ENCODE data around the gene ATP9B. TPM values are rescaled to one million over a fixed set of nuclear protein-coding genes. Genes with fewer than 3 reads are reported as not detected.

The ATP9B gene
- total RNA-seq, 1 experiment from 2014 or later: 11.7 TPM

DNA sequence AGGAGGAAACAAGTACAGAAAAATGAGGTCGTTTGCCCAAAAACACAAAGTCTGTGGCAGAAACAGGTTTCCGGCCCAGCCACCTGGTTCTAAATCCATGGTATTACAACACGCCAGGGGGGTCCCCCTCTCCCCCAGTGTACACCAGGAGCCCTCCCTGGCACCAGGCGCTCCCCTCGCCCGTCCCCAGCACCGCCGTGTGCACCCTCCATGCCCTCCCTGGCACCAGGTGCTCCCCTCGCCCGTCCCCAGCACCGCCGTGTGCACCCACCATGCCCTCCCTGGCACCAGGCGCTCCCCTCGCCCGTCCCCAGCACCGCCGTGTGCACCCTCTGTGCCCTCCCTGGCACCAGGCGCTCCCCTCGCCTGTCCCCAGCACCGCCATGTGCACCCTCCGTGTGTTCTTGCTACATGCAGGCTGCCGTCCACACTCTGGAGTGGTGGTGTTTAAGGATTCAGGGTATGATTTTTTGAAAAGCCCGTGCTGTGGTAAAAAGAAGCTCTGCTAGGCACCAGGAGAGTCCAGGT, 266.7 kb downstream of the ATP9B start:
- no peak for DNase-seq
- H3K27me3 ChIP-seq: no peaks in the 10 kb centered on the region
- no peak overlapping the region for H3K4me3 ChIP-seq
- H3K9me3 ChIP-seq: no peaks in the 10 kb centered on the region
- no peaks in the 10 kb centered on the region for H3K36me3 ChIP-seq

DNA sequence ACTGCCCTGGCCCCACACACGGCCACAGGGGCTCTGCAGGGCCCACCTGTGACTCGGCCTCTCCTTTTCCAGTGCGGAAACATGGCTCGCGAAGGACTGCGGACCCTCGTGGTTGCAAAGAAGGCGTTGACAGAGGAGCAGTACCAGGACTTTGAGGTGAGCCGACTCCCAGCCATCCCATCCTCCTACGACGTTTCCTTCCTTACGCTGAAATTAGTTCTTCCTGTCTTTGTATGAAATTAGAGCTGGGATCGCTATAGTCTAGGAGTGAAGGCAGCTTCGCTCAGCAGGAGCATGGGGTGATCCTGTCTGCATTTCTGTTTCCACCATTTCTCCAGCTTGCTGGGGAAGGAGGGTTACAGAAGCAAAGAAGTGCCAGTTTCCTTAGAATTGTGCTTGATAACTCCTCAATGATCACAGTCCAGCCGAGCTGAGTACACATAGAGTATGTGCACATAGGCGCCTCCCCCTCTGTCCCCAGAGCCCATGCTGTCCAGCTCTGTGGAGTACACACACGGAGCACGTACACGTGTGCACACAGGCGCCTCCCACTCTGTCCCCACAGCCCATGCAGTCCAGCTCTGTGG, 267.5 kb downstream of the ATP9B start:
- no peaks in the 10 kb centered on the region for H3K27me3 ChIP-seq
- DNase-seq: no peak
- H3K4me3 ChIP-seq: no peak overlapping the region
- H3K9me3 ChIP-seq: no peaks in the 10 kb centered on the region
- H3K36me3 ChIP-seq: no peaks in the 10 kb centered on the region

DNA sequence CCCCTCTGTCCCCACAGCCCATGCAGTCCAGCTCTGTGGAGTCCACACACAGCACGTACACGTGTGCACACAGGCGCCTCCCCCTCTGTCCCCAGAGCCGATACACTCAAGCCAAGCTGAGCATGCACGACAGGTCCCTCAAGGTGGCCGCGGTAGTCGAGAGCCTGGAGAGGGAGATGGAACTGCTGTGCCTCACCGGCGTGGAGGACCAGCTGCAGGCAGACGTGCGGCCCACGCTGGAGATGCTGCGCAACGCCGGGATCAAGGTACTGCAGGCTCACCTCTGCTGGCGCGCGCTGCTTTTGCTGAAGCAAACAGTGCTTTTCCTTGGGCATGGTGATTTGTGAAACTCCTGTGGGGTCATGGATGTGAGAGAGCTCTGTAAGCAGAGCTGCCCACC, 268.0 kb downstream of the ATP9B start:
- no peak for DNase-seq
- H3K4me3 ChIP-seq: no peak overlapping the region
- no peaks in the 10 kb centered on the region for H3K9me3 ChIP-seq
- H3K27me3 ChIP-seq: no peaks in the 10 kb centered on the region
- H3K36me3 ChIP-seq: no peaks in the 10 kb centered on the region

DNA sequence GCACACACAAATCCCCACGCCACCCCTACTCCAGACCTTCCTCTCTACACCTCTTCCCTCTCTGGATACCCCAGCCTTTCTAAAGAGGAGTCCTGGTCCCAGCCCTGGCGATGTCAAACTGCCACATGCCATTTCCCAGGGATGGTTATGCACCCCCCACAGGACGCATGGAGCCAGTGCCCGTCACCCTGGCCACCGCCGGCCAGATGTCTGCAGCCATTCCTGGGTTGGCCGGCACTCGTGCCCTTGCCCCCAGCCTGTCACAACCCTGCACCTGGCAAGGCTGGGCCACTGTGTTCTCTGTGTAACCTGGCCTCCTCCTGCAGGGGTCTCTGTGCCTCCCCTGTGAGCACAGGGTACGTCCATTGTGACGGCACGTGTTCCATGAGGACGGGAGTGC, 268.4 kb downstream of the ATP9B start:
- no peak for DNase-seq
- H3K27me3 ChIP-seq: no peaks in the 10 kb centered on the region
- H3K36me3 ChIP-seq: no peaks in the 10 kb centered on the region
- H3K4me3 ChIP-seq: no peak overlapping the region
- H3K9me3 ChIP-seq: no peaks in the 10 kb centered on the region

DNA sequence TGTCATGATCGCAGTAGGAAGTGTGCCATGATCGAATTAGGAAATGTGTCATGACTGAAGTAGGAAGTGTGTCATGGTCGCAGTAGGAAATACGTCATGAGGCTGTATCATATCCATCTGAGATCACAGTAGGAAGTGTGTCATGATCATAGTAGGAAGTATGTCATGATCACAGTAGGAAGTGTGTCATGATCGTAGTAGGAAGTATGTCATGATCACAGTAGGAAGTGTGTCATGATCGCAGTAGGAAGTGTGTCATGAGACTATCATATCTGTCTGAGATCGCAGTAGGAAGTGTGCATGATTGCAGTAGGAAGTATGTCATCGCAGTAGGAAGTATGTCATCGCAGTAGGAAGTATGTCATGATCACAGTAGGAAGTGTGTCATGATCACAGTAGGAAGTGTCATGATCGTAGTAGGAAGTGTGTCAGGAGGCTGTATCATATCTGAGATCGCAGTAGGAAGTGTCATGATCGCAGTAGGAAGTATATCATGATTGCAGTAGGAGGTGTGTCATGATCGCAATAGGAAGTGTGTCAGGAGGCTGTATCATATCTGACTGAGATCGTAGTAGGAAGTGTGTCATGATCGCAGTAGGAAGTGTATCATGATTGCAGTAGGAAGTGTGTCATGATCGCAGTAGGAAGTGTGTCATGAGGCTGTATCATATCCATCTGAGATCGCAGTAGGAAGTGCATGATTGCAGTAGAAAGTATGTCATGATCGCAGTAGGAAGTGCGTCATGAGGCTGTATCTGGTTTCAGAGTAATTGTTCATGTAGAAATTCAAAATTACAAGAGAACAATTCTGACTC, 270.1 kb downstream of the ATP9B start:
- H3K36me3 ChIP-seq: no peaks in the 10 kb centered on the region
- no peak overlapping the region for H3K4me3 ChIP-seq
- no peaks in the 10 kb centered on the region for H3K9me3 ChIP-seq

DNA sequence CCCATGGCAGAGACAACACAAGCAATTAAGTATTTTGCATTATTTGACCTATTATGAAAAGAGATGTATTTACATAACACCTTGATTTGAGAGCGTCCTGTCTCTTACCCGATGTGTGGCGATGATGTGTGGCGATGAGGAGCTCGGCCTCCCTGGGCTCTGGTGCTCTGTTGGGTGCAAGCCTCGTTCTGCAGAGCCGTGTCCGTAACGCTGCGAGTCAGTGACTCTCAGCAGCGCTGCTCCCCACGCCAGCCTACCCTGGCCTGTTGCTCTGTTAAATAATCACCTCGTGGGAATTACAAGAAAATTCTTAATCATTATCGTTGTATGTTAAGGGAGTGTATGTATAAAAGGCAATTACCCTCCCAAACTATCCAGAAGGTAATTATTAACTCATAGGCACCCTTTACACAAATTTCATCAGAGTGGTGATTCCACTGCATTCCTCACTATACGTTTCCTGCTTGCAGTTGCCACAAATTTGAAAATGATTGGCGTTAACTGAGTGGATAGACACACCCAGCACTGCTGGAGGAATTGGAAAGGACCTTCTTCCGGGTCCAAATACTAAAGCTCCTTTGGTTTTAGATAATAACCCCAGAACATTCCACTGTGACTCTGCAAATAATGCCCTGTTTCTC, 274.5 kb downstream of the ATP9B start:
- Histone ChIP-seq H3K36me3 (peaks cover 2% of the 10 kb centered on the region; the same call in 1 of the 2 replicates), H3K4me3 (no peak overlapping the region), H3K27me3 (no peaks in the 10 kb centered on the region), H3K9me3 (no peaks in the 10 kb centered on the region)
- no peak for DNase-seq

More for the DNA sequence above, 270.1 kb downstream of the ATP9B start:
- DNase-seq: no peak
- H3K27me3 ChIP-seq: no peaks in the 10 kb centered on the region

DNA sequence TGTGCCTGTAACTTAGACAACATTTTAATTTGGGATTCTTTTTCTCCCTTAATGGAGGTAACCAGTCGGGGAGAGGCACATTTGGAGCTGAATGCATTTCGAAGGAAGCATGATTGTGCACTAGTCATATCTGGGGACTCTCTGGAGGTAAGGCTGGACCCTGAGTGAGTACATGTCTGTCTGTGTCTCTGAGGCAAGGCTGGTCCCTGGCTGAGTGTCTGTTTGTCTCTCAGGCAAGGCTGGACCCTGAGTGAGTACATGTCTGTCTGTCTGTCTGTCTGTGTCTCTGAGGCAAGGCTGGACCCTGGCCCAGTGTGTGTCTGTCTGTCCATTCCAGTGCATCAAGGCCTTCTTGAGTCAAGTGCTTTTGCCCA, 275.0 kb downstream of the ATP9B start:
- peaks cover 2% of the 10 kb centered on the region; the same call in 1 of the 2 replicates for H3K36me3 ChIP-seq
- H3K4me3 ChIP-seq: no peak overlapping the region
- no peaks in the 10 kb centered on the region for H3K27me3 ChIP-seq
- DNase-seq: no peak
- no peaks in the 10 kb centered on the region for H3K9me3 ChIP-seq

DNA sequence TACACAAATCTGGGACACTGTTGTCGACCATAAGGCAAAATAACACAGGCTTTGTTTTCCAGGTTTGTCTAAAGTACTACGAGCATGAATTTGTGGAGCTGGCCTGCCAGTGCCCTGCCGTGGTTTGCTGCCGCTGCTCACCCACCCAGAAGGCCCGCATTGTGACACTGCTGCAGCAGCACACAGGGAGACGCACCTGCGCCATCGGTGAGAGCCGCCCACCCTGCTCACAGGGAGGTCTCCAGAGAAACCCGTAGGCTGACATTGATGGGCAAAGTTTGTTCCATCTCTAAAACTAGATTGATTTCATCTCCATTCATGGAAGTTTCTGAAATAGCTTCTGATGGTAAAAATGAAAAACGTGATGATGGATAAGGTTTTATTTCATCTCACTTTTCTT, 276.2 kb downstream of the ATP9B start:
- Histone ChIP-seq H3K36me3 (peaks cover 2% of the 10 kb centered on the region; the same call in 1 of the 2 replicates), H3K9me3 (no peaks in the 10 kb centered on the region)
- no peak for DNase-seq

DNA sequence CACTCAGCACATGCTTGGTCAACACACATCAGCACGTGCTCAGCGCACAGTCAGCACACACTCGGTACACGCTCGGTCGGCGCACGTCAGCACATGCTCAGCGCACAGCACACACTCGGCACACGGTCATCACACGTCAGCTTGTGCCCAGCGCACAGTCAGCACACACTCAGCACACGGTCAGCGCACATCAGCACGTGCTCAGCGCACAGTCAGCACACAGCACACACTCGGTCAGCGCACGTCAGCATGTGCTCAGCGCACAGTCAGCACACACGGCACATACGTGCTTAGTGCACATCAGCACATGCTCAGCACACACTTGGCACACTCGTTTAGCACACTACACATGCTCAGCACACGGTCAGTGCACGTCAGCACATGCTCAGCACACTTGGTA, 276.8 kb downstream of the ATP9B start:
- Histone ChIP-seq H3K36me3 (peaks cover 2% of the 10 kb centered on the region; the same call in 1 of the 2 replicates), H3K27me3 (no peaks in the 10 kb centered on the region), H3K9me3 (no peaks in the 10 kb centered on the region), H3K4me3 (no peak overlapping the region)
- DNase-seq: no peak

More for the DNA sequence above, 276.2 kb downstream of the ATP9B start:
- Histone ChIP-seq H3K27me3 (no peaks in the 10 kb centered on the region), H3K4me3 (no peak overlapping the region)

DNA sequence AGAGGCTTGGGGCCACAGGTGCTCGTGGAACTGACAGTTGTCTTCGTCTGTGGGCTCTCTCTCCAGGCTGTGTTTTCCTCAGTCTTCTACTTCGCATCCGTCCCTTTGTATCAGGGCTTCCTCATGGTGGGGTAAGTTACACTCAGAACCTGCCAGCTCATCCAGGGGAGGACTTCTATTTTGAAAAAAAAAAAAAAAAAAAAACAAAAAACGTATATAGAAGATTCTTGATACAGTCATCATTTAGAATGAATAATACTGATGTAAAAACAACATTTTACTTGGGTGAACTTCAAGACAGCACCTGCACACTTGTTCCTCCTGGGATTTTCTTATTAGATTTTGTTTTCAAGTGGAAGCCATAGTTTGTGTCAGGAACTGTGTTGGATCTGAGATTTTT, 278.9 kb downstream of the ATP9B start:
- Histone ChIP-seq H3K36me3 (peaks cover 2% of the 10 kb centered on the region; the same call in 1 of the 2 replicates), H3K27me3 (no peaks in the 10 kb centered on the region), H3K4me3 (no peak overlapping the region), H3K9me3 (no peaks in the 10 kb centered on the region)
- DNase-seq: no peak

DNA sequence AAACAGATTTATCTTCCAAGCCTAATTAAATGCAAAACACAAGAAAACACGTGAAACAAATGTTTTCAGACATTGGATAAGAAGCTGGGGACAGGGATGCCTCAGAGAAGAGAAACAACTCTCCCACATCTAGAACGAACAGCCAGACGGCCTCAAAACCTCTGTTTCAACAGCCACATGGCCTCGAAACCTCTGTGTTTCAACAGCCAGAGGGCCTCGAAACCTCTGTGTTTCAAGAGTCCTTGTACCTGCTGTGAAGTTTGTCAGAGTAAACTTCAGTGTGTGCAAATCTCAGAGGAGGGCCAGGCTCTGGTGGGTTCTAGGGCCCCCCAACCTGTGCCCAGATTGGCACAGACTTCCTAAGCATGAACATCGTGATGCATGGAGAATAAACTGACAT, 283.2 kb downstream of the ATP9B start:
- no peaks in the 10 kb centered on the region for H3K9me3 ChIP-seq
- no peaks in the 10 kb centered on the region for H3K36me3 ChIP-seq
- DNase-seq: no peak
- no peaks in the 10 kb centered on the region for H3K27me3 ChIP-seq
- H3K4me3 ChIP-seq: no peak overlapping the region

DNA sequence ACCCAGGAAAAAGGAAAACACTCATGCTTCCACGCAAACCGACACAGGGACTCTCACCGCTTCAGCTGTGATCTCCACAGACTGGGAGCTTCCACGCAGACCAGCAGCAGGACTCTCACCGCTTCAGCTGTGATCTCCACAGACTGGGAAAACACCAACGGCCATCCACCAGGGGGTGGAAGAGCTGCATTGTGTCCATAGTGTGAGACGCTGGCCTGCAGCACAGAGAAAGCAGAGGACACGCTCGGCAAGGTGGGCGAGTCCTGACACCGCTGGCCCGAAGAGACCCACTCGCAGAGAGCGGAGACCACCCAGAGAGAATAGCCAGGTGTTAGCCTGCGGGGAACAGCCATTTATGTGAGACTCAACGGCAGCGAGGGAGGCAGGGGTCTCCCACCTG, 284.1 kb downstream of the ATP9B start:
- H3K36me3 ChIP-seq: no peaks in the 10 kb centered on the region
- H3K9me3 ChIP-seq: no peaks in the 10 kb centered on the region
- DNase-seq: no peak
- H3K27me3 ChIP-seq: no peaks in the 10 kb centered on the region
- H3K4me3 ChIP-seq: no peak overlapping the region

DNA sequence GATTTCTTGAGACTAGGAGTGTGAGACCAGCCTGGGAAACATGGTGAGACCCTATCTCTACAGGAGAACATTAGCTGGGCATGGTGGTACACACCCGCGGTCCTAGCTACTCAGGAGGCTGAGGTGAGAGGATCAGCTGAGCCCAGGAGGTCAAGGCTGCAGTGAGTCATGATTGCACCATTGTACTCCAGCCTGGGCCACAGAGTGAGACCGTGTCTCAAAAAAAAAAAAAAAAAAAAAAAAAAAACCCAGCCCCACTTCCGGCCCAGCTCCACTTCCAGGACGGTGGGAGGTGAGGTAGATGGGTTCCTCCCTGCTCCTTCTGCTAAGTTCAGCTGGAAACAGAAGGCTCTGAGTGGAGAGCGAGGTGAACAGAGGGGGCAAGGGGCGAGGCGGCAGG, 285.2 kb downstream of the ATP9B start:
- H3K27me3 ChIP-seq: no peaks in the 10 kb centered on the region
- no peak overlapping the region for H3K4me3 ChIP-seq
- no peaks in the 10 kb centered on the region for H3K36me3 ChIP-seq
- no peaks in the 10 kb centered on the region for H3K9me3 ChIP-seq
- no peak for DNase-seq

DNA sequence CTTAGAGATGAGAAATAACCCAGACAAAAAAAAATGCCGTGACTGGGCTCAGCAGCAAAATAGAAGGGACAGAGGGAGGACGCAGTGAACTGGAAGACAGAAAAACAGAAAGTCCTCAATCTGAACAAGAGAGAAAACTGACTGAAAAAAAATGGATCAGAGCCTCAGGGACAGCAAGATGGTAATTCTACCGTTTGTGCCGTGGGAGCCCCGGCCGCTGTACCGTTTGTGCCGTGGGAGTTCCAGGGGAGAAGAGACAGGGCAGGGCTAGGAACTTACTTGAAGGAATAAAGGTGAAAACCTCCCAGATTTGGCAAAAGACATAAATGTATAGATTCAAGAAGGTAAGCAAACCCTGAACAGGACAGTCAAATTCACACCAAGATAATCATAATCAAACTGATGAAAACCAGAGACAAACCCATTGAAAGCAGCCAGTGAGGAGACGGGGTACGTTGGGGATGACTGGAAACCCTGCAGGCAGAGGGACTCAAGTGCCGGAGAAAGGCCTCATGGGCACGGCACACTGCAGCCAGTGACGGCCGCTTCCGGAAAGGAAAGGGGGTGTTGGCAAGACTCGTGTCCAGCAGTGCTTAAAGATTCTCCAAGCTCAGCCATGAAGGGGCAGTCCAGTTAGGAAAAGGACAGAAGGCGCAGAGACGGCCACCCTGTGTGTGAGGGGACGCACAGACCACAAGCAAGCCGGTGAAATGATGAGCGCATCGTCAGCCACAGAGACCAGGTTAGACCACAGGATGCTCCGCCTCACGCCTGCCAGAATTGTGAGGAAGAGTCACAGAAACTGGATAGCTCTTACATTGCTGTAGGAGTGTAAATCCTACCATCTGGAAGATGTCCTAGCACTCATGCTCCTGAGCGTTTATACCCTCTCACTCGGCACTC, 286.5 kb downstream of the ATP9B start:
- no peaks in the 10 kb centered on the region for H3K36me3 ChIP-seq

DNA sequence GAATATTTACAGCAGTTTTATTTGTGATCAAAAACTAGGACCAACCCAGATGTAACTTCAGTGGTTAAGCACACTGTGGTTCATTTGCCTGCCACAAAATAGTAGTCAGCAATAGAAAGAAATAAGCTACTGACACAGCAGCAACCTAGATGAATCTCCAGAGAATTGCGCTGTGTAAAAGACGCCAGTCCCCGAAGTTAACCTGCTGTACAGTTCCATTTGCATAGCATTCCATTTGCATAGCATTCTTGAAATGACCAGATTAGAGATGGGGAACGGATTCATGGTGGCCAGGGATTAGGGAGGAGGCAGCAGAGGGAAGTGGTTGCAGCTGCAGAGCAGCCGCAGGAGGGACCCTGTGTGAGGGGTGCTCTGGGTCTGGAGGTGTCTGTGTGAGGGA, 287.2 kb downstream of the ATP9B start:
- no peaks in the 10 kb centered on the region for H3K27me3 ChIP-seq
- no peaks in the 10 kb centered on the region for H3K36me3 ChIP-seq
- no peaks in the 10 kb centered on the region for H3K9me3 ChIP-seq
- no peak overlapping the region for H3K4me3 ChIP-seq
- no peak for DNase-seq

More for the DNA sequence above, 286.5 kb downstream of the ATP9B start:
- H3K4me3 ChIP-seq: no peak overlapping the region
- H3K9me3 ChIP-seq: no peaks in the 10 kb centered on the region
- no peaks in the 10 kb centered on the region for H3K27me3 ChIP-seq
- DNase-seq: no peak

DNA sequence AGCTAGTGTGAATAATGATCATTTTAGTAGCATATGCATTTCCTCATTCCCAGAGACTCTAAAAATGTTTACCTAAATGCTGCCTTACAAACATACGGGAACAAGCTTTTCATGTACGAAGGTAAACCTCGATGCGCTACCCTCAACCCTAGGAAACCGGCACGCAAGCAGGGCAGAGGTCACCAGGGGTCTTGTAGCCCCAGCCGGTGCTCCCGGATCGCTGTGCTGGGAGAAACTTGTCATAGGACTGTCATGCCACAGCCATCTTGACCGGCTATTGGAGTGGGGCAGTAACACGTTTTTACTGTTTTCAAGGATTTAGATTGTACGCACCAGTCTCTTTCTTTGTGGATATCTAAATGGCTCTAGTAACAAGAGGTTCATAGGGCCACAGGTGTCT, 291.7 kb downstream of the ATP9B start:
- H3K9me3 ChIP-seq: no peaks in the 10 kb centered on the region
- H3K27me3 ChIP-seq: no peaks in the 10 kb centered on the region
- H3K36me3 ChIP-seq: no peaks in the 10 kb centered on the region; the same call in 1 of the 2 replicates
- H3K4me3 ChIP-seq: no peak overlapping the region
- no peak for DNase-seq

Measured in MG63 (cell line).